HEK293T (cell line): ENCODE data around the gene PAQR4.

Experiments
- CTBP1 ChIP-seq: fragments of 450-650 bp; IDR thresholded peaks from 2 replicates; pipeline ENCODE4 v1.6.1; 2016; ENCODE audit warnings: borderline replicate concordance
- FOXA1 ChIP-seq: fragments of 450-650 bp; IDR thresholded peaks from 2 replicates; pipeline ENCODE4 v1.6.1; 2016; ENCODE audit warnings: mild to moderate bottlenecking
- FOXM1 ChIP-seq: fragments of 450-650 bp; IDR thresholded peaks from 2 replicates; pipeline ENCODE4 v1.6.1; 2017; ENCODE audit warnings: mild to moderate bottlenecking, borderline replicate concordance
- SP1 ChIP-seq: fragments of 450-650 bp; IDR thresholded peaks from 2 replicates; pipeline ENCODE4 v1.6.1; 2017
- SUZ12 ChIP-seq: fragments of 450-650 bp; IDR thresholded peaks from 2 replicates; pipeline ENCODE4 v1.6.1; 2016; ENCODE audit warnings: mild to moderate bottlenecking
- TARDBP ChIP-seq: fragments of 450-650 bp; IDR thresholded peaks from 2 replicates; pipeline ENCODE4 v1.6.1; 2016
- ZNF384 ChIP-seq: fragments of 450-650 bp; IDR thresholded peaks from 2 replicates; pipeline ENCODE4 v1.6.1; 2016

GRCh38 chr16:2973093-2973492 lies 3.9 kb downstream of the PAQR4 start:
- TF ChIP-seq SUZ12: no peak
- no peak for TF ChIP-seq TARDBP
- no peak for TF ChIP-seq FOXM1
- no peak for TF ChIP-seq SP1
- TF ChIP-seq ZNF384: no peak
- no peak for TF ChIP-seq FOXA1
- TF ChIP-seq CTBP1: no peak
